CD4-positive, alpha-beta memory T cell (primary cell): ENCODE measurements around the gene TRIM50. TPM values are rescaled to one million over a fixed set of nuclear protein-coding genes. Genes with fewer than 3 reads are reported as not detected.
"Not testable (repeated sequence)": the region's sequence is repeated elsewhere in the genome, so short reads cannot be mapped to it uniquely, and the experiment has no call there.

Experiments used
- CTCF ChIA-PET: fragments of 350-600 bp; sonication (Branson Sonifier 250); formaldehyde crosslinking; loops from one replicate; lab custom pipeline; 2021; ENCODE audit warnings: inconsistent platforms; ENCODE audit not compliant: partially characterized antibody; lab: Charles Lee
- POLR2A ChIA-PET: fragments of 350-600 bp; sonication (Branson Sonifier 250); formaldehyde crosslinking; loops from one replicate; lab custom pipeline; 2021; ENCODE audit not compliant: partially characterized antibody; lab: Charles Lee
- DNase-seq, 5 donors: peaks; one replicate each; pipeline versions ENCODE4 v3.0.0 to v3.0.0-alpha.2; 2020 to 2022; ENCODE audit warnings: mixed read lengths in 1 of 5
- H3K27ac ChIP-seq: one replicate; pipeline ENCODE4 v1.7.0; 2013; ENCODE audit warnings: low read depth, low read length
- H3K27me3 ChIP-seq: 2 replicates; pipeline ENCODE4 v1.7.0; 2013; ENCODE audit warnings: mild to moderate bottlenecking, low read length, moderate library complexity; ENCODE audit not compliant: insufficient read depth
- H3K36me3 ChIP-seq: 2 replicates; pipeline ENCODE4 v1.7.0; 2013; ENCODE audit warnings: mild to moderate bottlenecking, low read length, moderate library complexity; ENCODE audit not compliant: insufficient read depth
- H3K4me1 ChIP-seq: 2 replicates; pipeline ENCODE4 v1.7.0; 2013; ENCODE audit warnings: mild to moderate bottlenecking, low read length, moderate library complexity; ENCODE audit not compliant: insufficient read depth
- H3K4me3 ChIP-seq, 2 donors: one replicate each; pipeline ENCODE4 v1.7.0; 2013; ENCODE audit warnings: low read length in 2 of 2, mild to moderate bottlenecking in 1 of 2
- H3K9me3 ChIP-seq, 2 donors: one replicate each; pipeline ENCODE4 v1.7.0; 2013; ENCODE audit warnings: low read length in 2 of 2, control low read depth in 1 of 2; ENCODE audit not compliant: control insufficient read depth in 1 of 2
- H3K27ac Mint-ChIP-seq, 7 donors: one replicate each; pipeline ENCODE4 v1.8.0; 2020 to 2021; ENCODE audit warnings: mixed read lengths in 7 of 7, mild to moderate bottlenecking in 6 of 7, inconsistent platforms in 3 of 7, moderate library complexity in 3 of 7
- H3K27me3 Mint-ChIP-seq, 2 donors: one replicate each; pipeline ENCODE4 v1.8.0; 2020 to 2021; ENCODE audit warnings: mixed read lengths in 2 of 2
- H3K36me3 Mint-ChIP-seq, 2 donors: one replicate each; pipeline ENCODE4 v1.8.0; 2020 to 2021; ENCODE audit warnings: mixed read lengths in 2 of 2, inconsistent platforms in 1 of 2, mild to moderate bottlenecking in 1 of 2
- H3K4me1 Mint-ChIP-seq, 4 donors: one replicate each; pipeline ENCODE4 v1.8.0; 2020 to 2021; ENCODE audit warnings: mixed read lengths in 4 of 4, mild to moderate bottlenecking in 1 of 4
- H3K4me3 Mint-ChIP-seq, 8 donors: one replicate each; pipeline ENCODE4 v1.8.0; 2020 to 2021; ENCODE audit warnings: mixed read lengths in 8 of 8, mild to moderate bottlenecking in 7 of 8, moderate library complexity in 6 of 8, inconsistent platforms in 3 of 8
- H3K9me3 Mint-ChIP-seq, 8 donors: one replicate each; pipeline ENCODE4 v1.8.0; 2020 to 2021; ENCODE audit warnings: mixed read lengths in 8 of 8, mild to moderate bottlenecking in 5 of 8, inconsistent platforms in 3 of 8, moderate library complexity in 1 of 8
- intact Hi-C: fragments of 100-400 bp; cut with micrococcal nuclease; formaldehyde crosslinking; loops from one replicate; pipeline ENCODE4 v1.15.1; 2023
- polyA plus RNA-seq, 2 donors: library from polyadenylated mRNA; unstranded; fragments of 300-500 nt; fragmentation: Illumina TruSeq; gene quantifications; one replicate each; pipeline ENCODE4 v1.2.3, GENCODE V29; 2021
- total RNA-seq, 2 experiments: library from RNA; stranded (reverse); gene quantifications; one replicate each; pipeline ENCODE4 v1.2.3, GENCODE V29; 2021

TRIM50 gene
- total and polyA plus RNA-seq, 4 experiments from 2014 or later, result not detected

GRCh38 chr7:73314271-73314670 is 13.6 kb downstream of the TRIM50 start:
- H3K9me3 ChIP-seq, result no peaks in the 10 kb centered on the region
- Mint-ChIP-seq H3K27ac (no peak overlapping the region), H3K4me1 (peaks cover under 1 to 6% (median 2%) of the 10 kb centered on the region in 4 donors), H3K9me3 (no peaks in the 10 kb centered on the region), H3K27me3 (no peaks in the 10 kb centered on the region), H3K36me3 (no peaks in the 10 kb centered on the region), H3K4me3 (no peak overlapping the region)
- intact Hi-C loops, result no loop called here
- H3K4me1 ChIP-seq, result peaks cover 2% of the 10 kb centered on the region
- no peak overlapping the region for H3K4me3 ChIP-seq
- no peak for DNase-seq
- no peaks in the 10 kb centered on the region for H3K27me3 ChIP-seq
- ChIA-PET POLR2A (interaction anchor here (1.2 kb wide), 1 partner anchor 10 kb away, joined by 3 read pairs; no protein-coding TSS in a partner anchor), CTCF (interaction anchor here (0.5 to 1.2 kb wide), 2 partner anchors 10 to 41 kb away, joined by 3 to 4 read pairs; no protein-coding TSS in a partner anchor)
- no peak overlapping the region for H3K27ac ChIP-seq
- H3K36me3 ChIP-seq, result no peaks in the 10 kb centered on the region

DNA sequence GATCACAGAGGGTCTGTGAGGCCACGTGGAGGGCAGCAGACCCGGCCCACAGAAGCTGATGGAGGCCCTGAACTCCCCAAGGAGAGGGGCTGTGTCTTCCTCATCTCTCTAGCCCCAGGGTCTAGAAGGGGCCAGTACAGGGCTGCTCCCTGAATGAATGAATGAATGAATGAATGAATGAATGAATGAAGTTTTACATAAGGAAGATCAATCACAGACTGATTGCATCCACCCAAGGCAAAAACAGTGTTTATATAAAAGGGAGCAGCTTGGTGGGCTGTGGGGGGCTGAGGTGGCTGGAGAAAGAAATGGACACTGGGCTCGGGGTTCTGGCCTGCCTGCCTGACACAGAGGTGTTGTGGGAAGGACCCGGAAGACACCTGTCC is 14.4 kb downstream of the TRIM50 start:
- DNase-seq, result no peak
- Mint-ChIP-seq H3K36me3 (peaks cover 4% of the 10 kb centered on the region in 2 donors), H3K27me3 (no peaks in the 10 kb centered on the region), H3K4me3 (no peak overlapping the region), H3K4me1 (peaks cover 4 to 13% (median 8%) of the 10 kb centered on the region in 4 donors), H3K27ac (no peak overlapping the region), H3K9me3 (no peaks in the 10 kb centered on the region)
- no peaks in the 10 kb centered on the region for H3K36me3 ChIP-seq
- no peak overlapping the region for H3K27ac ChIP-seq
- ChIA-PET POLR2A (no interaction called here), CTCF (interaction anchor here (0.5 to 1.2 kb wide), 2 partner anchors 10 to 42 kb away, joined by 3 to 4 read pairs; no protein-coding TSS in a partner anchor)
- H3K4me1 ChIP-seq, result peaks cover 6% of the 10 kb centered on the region
- no peak overlapping the region for H3K4me3 ChIP-seq
- intact Hi-C loops, result no loop called here
- H3K9me3 ChIP-seq, result no peaks in the 10 kb centered on the region
- no peaks in the 10 kb centered on the region for H3K27me3 ChIP-seq

DNA sequence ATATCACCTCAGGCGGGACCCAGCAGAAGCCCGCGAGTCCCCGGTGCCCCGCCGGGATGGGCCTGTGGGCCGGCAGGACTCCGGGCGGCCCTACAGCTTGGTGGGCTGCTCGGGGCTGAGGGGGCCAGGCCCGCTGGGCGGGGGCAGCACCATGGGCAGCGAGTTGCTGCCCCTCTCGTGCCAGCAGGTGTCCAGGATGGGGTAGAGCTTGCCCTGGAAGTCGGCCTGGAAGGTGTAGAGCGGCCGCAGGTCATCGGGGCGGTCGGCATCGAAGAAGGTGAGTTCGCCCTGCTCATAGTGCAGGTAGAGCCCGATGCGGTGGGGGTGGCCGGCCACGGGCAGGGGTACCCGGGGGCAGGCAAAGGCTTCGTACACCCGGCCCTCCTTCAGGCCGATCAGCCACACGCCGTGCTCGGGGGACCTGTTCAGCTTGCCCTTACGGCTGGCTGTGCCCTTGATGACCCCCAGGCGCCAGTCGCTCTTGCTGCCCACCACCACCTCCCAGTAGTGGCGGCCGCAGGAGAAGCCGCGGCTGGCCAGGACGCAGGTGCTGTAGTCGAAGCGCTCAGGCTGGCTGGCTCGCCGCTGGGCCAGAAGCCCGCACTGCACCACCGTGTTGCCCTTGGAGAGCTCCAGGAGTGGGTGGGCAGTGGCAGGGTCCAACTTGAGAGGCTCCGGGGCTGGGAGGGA is 14.9 kb downstream of the TRIM50 start:
- no peaks in the 10 kb centered on the region for H3K27me3 Mint-ChIP-seq
- POLR2A ChIA-PET, result no interaction called here
- intact Hi-C loops, result no loop called here
- no peak overlapping the region for H3K4me3 Mint-ChIP-seq
- H3K27ac Mint-ChIP-seq, result no peak overlapping the region
- no peak for DNase-seq
- Histone ChIP-seq H3K27me3 (no peaks in the 10 kb centered on the region), H3K4me1 (peaks cover 7% of the 10 kb centered on the region), H3K9me3 (no peaks in the 10 kb centered on the region), H3K4me3 (no peak overlapping the region), H3K36me3 (no peaks in the 10 kb centered on the region), H3K27ac (no peak overlapping the region)
- H3K36me3 Mint-ChIP-seq, result peaks cover 5 to 8% of the 10 kb centered on the region in 2 donors
- CTCF ChIA-PET, result no interaction called here
- no peaks in the 10 kb centered on the region for H3K9me3 Mint-ChIP-seq
- H3K4me1 Mint-ChIP-seq, result peaks cover 7 to 19% (median 12%) of the 10 kb centered on the region in 4 donors

GRCh38 chr7:73311421-73311820 is 16.5 kb downstream of the TRIM50 start:
- H3K4me1 Mint-ChIP-seq, result peaks cover 15 to 34% (median 24%) of the 10 kb centered on the region in 4 donors
- peaks cover 17% of the 10 kb centered on the region for H3K4me1 ChIP-seq
- DNase-seq, intact Hi-C loops, H3K27me3 ChIP-seq, H3K27ac Mint-ChIP-seq, H3K27ac ChIP-seq, H3K4me3 ChIP-seq, H3K9me3 ChIP-seq, H3K27me3 Mint-ChIP-seq, H3K9me3 Mint-ChIP-seq, CTCF ChIA-PET, H3K36me3 ChIP-seq, H3K4me3 Mint-ChIP-seq: not testable (repeated sequence)
- H3K36me3 Mint-ChIP-seq, result peaks cover 15 to 21% of the 10 kb centered on the region in 2 donors
- POLR2A ChIA-PET, result interaction anchor here (0.6 kb wide), 1 partner anchor 13 kb away, joined by 3 read pairs; no protein-coding TSS in a partner anchor

DNA sequence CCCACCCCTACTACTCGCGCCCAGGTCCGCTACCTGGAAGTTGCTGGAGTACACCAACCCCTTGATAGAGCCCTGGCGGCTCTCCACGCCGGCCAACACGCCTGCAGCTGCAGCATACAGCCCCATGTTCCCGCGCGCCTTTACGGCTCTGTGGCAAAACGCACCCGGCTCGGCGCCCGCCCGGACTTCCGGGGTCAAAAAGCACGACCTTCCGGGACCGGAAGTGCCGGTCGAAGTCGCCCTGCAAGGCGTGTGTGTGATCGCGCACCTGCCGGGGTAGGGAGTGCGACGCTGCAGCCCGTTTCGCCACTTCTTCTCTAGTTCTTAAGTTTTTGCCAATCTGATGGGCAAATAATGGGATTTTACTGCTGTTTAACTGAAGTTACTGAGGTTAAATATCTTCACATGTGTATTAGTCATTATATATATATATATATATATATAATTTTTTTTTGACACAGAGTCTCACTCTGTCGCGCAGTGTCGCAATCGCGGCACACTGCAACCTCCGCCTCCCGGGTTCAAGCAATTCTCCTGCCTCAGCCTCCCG is 19.1 kb downstream of the TRIM50 start, which contains the start of gene NSUN5:
Gene NSUN5 (minus strand): TSS at position 162 of the 550 bp plus-strand sequence. CDS start 36 bp downstream, at position 126.
- peak within 1 kb of the TSS; percentile 43 for H3K27ac ChIP-seq
- ChIA-PET CTCF (interaction anchor here (2.1 kb wide), 1 partner anchor 15 kb away, joined by 7 read pairs; no protein-coding TSS in a partner anchor), POLR2A (interaction anchor here (0.9 to 1.0 kb wide), 2 partner anchors 479 to 481 kb away, joined by 3 to 4 read pairs; partner anchors contain the start of gene TYW1B)
- H3K4me3 ChIP-seq, result peak within 1 kb of the TSS; percentile 65 to 72
- intact Hi-C loops, result no loop called here
- peaks cover 26 to 38% of the 10 kb centered on the region in 2 donors for H3K36me3 Mint-ChIP-seq
- H3K4me3 Mint-ChIP-seq, result peak within 1 kb of the TSS; percentile 92 to 99 (median 98)
- DNase-seq, result peak; percentile 86 to 90 (median 90)
- no peaks in the 10 kb centered on the region for H3K9me3 Mint-ChIP-seq
- peaks cover 17 to 39% (median 29%) of the 10 kb centered on the region in 4 donors for H3K4me1 Mint-ChIP-seq
- H3K36me3 ChIP-seq, result peaks cover 25% of the 10 kb centered on the region
- H3K27me3 ChIP-seq, result no peaks in the 10 kb centered on the region
- no peaks in the 10 kb centered on the region for H3K27me3 Mint-ChIP-seq
- peaks cover 17% of the 10 kb centered on the region for H3K4me1 ChIP-seq
- no peaks in the 10 kb centered on the region for H3K9me3 ChIP-seq
- H3K27ac Mint-ChIP-seq, result peak within 1 kb of the TSS; percentile 88 to 96 (median 93)

DNA sequence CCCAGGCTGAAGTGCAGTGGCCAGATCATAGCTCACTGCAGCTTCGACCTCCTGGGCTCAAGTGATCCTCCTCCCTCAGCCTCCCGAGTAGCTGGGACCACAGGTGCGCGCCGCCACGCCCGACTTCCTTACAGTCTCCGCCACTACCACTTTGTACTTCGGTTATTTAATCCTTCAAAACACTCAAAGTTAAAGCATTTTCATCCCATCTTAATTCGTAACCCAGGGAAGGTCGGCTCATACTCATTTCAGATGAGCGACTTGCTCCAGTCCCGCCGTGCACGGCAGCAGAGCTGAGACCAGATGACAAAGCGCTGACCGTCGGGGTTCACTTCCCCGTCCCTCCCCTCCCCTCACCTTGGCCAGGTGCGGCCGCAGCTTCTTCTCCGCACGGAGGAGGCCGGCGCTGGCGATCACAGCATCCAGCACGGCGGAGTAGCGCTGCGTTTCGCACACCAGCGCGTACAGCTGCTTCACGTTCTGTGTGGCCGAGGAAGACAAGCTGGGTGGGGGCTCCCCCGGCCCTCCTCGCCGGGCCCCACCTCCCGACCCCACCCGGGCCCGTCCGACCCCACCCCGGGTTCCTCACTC is 19.7 kb downstream of the TRIM50 start:
- no peak for DNase-seq
- Histone ChIP-seq H3K4me1 (peaks cover 17% of the 10 kb centered on the region), H3K36me3 (peaks cover 25% of the 10 kb centered on the region), H3K27me3 (no peaks in the 10 kb centered on the region), H3K4me3 (peak overlapping the region; percentile 65 to 72), H3K27ac (peak overlapping the region; percentile 43), H3K9me3 (no peaks in the 10 kb centered on the region)
- no peaks in the 10 kb centered on the region for H3K27me3 Mint-ChIP-seq
- H3K4me3 Mint-ChIP-seq, result peak overlapping the region; percentile 92 to 99 (median 98)
- CTCF ChIA-PET, result interaction anchor here (0.8 kb wide), 1 partner anchor 16 kb away, joined by 4 read pairs; no protein-coding TSS in a partner anchor
- peaks cover 17 to 39% (median 29%) of the 10 kb centered on the region in 4 donors for H3K4me1 Mint-ChIP-seq
- intact Hi-C loops, result no loop called here
- H3K27ac Mint-ChIP-seq, result peak overlapping the region; percentile 88 to 96 (median 93)
- POLR2A ChIA-PET, result interaction anchor here (0.9 to 1.0 kb wide), 2 partner anchors 478 to 480 kb away, joined by 3 to 4 read pairs; partner anchors contain the start of gene TYW1B
- peaks cover 28 to 42% of the 10 kb centered on the region in 2 donors for H3K36me3 Mint-ChIP-seq
- no peaks in the 10 kb centered on the region for H3K9me3 Mint-ChIP-seq
